ENCODE measurements around the gene SCN8A.

SCN8A gene

DNA sequence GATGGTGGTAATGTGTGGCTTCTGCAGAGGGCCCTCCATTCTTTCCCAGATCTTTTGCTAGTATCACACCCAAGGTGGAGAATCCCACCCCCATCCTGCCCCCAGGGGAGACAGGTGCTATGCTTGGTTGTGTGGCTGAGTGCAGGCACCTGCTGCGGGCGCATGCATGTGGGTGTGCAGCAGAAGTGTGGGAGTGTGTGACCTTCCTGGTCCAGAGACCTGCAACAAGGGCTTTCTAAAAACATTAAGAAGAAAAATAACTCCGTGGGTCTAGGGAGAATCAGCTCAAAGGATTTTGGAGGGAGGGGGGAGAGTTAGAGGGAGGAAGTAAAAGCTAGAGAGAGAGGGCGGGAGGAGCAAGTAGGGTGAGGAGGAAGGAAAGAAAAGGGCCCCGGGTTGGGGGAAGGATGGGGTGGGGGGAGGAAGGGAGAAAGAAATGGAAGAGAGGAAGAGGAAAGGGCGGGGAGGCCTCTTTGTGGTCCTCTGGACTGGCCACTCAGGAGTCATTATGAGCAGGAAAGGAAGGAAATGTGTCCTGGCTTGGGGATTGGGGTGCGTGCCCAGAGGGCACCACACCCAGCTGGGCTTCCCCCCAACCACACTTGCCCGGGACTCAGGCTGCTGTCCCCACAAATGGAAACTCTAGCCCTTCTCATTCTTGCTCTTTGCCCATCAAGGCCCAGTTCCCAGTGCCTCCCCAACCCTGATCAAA, 260.5 kb downstream of the SCN8A start:
- Histone ChIP-seq H3K9me3 (no peaks in the 10 kb centered on the region), H3K4me3 (no peak overlapping the region), H3K36me3 (no peaks in the 10 kb centered on the region), H3K4me1 (peaks cover 0 to 31% (median 27%) of the 10 kb centered on the region in 4 donors), H3K27ac (no peak overlapping the region), H3K27me3 (peaks cover 0 to 47% of the 10 kb centered on the region in 2 donors)
- DNase-seq = peak in 1 of 2 donors; percentile 39
- no peak for TF ChIP-seq CTCF (IDR thresholded peaks at IDR 0.05)
- intact Hi-C loops (cut with DNase I; ENCODE audit: low total_unique reads) = no loop called here

- no peaks in the 10 kb centered on the region for H3K9me3 ChIP-seq
- no peak for TF ChIP-seq CTCF (IDR thresholded peaks at IDR 0.05)
- H3K4me3 ChIP-seq = no peak overlapping the region
- H3K4me1 ChIP-seq = peaks cover 0 to 21% (median 17%) of the 10 kb centered on the region in 4 donors
- peaks cover 0 to 43% of the 10 kb centered on the region in 2 donors for H3K27me3 ChIP-seq
- DNase-seq = no peak
- H3K36me3 ChIP-seq = no peaks in the 10 kb centered on the region
- intact Hi-C loops (cut with DNase I; ENCODE audit: low total_unique reads) = no loop called here
- H3K27ac ChIP-seq = no peak overlapping the region
Observed at GRCh38 chr12:51852404-51853137, 261.5 kb downstream of the SCN8A start.

DNA sequence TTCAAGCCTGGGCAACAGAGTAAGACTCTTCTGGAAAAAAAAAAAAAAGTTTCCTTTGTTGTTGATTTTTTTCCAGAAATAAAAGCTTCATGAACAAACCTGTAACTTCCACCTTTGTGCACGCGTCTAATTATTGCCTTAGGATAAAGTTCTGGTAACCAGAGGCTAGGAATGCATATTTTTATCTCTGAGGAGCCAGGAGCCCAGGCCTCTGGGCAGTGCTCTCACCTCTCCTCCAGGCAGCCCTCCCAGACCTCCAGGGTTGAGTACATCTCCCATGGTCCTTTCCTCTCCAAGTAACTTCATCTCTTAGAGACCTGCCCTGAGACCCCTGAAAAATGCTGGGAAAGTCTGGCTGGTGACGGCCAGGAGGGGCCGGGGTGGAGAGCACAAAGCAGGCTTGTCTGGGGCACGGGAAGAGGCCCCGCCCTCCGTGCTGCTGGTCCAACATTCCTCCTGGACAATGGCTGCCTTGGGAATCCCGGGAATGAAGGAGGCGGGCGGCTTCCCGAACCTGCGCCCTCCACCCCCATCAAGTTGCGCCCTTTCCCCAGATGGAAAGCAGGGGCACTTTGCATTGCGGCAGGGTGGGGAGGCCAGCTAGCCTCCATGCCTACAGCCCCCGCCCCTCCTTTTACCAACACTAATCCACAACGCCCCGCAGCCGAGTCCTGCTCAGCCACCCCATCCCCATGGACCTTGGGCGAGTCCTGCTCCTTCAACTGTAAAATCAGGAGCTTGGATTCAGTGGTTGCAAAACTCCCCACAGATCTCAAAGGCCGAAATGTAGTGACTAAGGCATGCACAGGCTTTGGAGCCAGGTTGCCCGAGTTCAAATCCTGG, 264.8 kb downstream of the SCN8A start:
- intact Hi-C loops (cut with DNase I; ENCODE audit: low total_unique reads) = no loop called here
- Histone ChIP-seq H3K27me3 (peaks cover 0 to 34% of the 10 kb centered on the region in 2 donors), H3K27ac (no peak overlapping the region), H3K36me3 (no peaks in the 10 kb centered on the region), H3K4me1 (peaks cover 0 to 8% (median 8%) of the 10 kb centered on the region in 4 donors), H3K9me3 (no peaks in the 10 kb centered on the region), H3K4me3 (peak overlapping the region in 1 of 2 donors; percentile 42)
- TF ChIP-seq CTCF (IDR thresholded peaks at IDR 0.05) = no peak
- no peak for DNase-seq

DNA sequence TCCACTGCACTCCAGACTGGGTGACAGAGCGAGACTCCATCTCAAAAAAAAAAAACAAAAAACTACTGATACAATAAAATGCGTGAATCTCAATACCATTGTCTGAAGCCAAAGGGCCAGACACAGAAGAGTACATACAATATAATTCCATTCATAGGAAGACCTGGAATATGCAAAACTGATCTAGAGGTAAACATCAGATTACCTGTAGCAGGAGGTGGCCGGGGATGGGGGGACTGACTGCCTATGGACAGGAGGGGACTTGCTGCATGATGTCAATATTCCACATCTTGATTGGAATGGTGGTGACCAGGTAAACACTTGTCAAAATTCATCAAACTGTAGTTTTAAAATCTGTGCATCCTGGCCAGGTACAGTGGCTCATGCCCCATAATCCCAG, 270.0 kb downstream of the SCN8A start:
- no peaks in the 10 kb centered on the region for H3K36me3 ChIP-seq
- H3K4me1 ChIP-seq = peaks cover 0 to 19% (median 17%) of the 10 kb centered on the region in 4 donors
- H3K4me3 ChIP-seq = no peak overlapping the region
- TF ChIP-seq CTCF (IDR thresholded peaks at IDR 0.05) = no peak
- H3K9me3 ChIP-seq = no peaks in the 10 kb centered on the region
- no peak overlapping the region for H3K27ac ChIP-seq
- DNase-seq = no peak
- peaks cover 0 to 59% of the 10 kb centered on the region in 2 donors for H3K27me3 ChIP-seq
- intact Hi-C loops (cut with DNase I; ENCODE audit: low total_unique reads) = no loop called here
